H9 (cell line): ENCODE results near the gene DTNBP1. TPM values are rescaled to one million over a fixed set of nuclear protein-coding genes. Genes with fewer than 3 reads are reported as not detected.

Source experiments
- DNase-seq: peaks from one replicate; pipeline ENCODE4 v3.0.0-alpha.2; 2017
- H2AFZ ChIP-seq: one replicate; pipeline ENCODE4 v1.6.1; 2013; ENCODE audit warnings: mild to moderate bottlenecking, low read length, control low read depth, moderate library complexity
- H2AK5ac ChIP-seq: 2 replicates; pipeline ENCODE4 v1.6.1; 2013; ENCODE audit warnings: low read length, control low read depth, mixed read lengths; ENCODE audit not compliant: insufficient read length
- H2BK120ac ChIP-seq: one replicate; pipeline ENCODE4 v1.6.1; 2013; ENCODE audit warnings: low read depth, mild to moderate bottlenecking, low read length, control low read depth, inconsistent platforms; ENCODE audit not compliant: poor library complexity, severe bottlenecking
- H2BK12ac ChIP-seq: 2 replicates; pipeline ENCODE4 v1.6.1; 2013; ENCODE audit warnings: low read length, control low read depth, mixed read lengths, low read depth; ENCODE audit not compliant: insufficient read length
- H2BK15ac ChIP-seq: 2 replicates; pipeline ENCODE4 v1.6.1; 2013; ENCODE audit warnings: low read depth, low read length, control low read depth
- H2BK20ac ChIP-seq: one replicate; pipeline ENCODE4 v1.6.1; 2013; ENCODE audit warnings: low read depth, mild to moderate bottlenecking, low read length, control low read depth, inconsistent platforms; ENCODE audit not compliant: poor library complexity, severe bottlenecking
- H2BK5ac ChIP-seq: 2 replicates; pipeline ENCODE4 v1.6.1; 2013; ENCODE audit warnings: low read length, control low read depth, mixed read lengths; ENCODE audit not compliant: insufficient read length
- H3K14ac ChIP-seq: 2 replicates; pipeline ENCODE4 v1.6.1; 2013; ENCODE audit warnings: low read length, control low read depth; ENCODE audit not compliant: insufficient read depth
- H3K18ac ChIP-seq: 2 replicates; pipeline ENCODE4 v1.6.1; 2013; ENCODE audit warnings: low read depth, mild to moderate bottlenecking, mixed read lengths, low read length, control low read depth; ENCODE audit not compliant: insufficient read length
- H3K23ac ChIP-seq: 2 replicates; pipeline ENCODE4 v1.6.1; 2013; ENCODE audit warnings: low read length, control low read depth, mixed read lengths, low read depth; ENCODE audit not compliant: insufficient read length
- H3K23me2 ChIP-seq: 2 replicates; pipeline ENCODE4 v1.6.1; 2013; ENCODE audit warnings: low read depth, mild to moderate bottlenecking, mixed read lengths, low read length, control low read depth; ENCODE audit not compliant: insufficient read length, poor library complexity, severe bottlenecking
- H3K27ac ChIP-seq: 2 replicates; pipeline ENCODE4 v1.5.1; 2013; ENCODE audit warnings: low read length, control low read depth, mixed read lengths, low read depth; ENCODE audit not compliant: insufficient read length
- H3K27me3 ChIP-seq: 2 replicates; pipeline ENCODE4 v1.6.1; 2013; ENCODE audit warnings: low read length, control low read depth, inconsistent platforms; ENCODE audit not compliant: insufficient read depth
- H3K4ac ChIP-seq: 2 replicates; pipeline ENCODE4 v1.6.1; 2013; ENCODE audit warnings: low read depth, mild to moderate bottlenecking, control low read depth, inconsistent platforms, low read length, moderate library complexity
- H3K4me1 ChIP-seq: 2 replicates; pipeline ENCODE4 v1.6.1; 2013; ENCODE audit warnings: low read length, control low read depth, inconsistent platforms; ENCODE audit not compliant: insufficient read depth
- H3K4me2 ChIP-seq: 2 replicates; pipeline ENCODE4 v1.6.1; 2013; ENCODE audit warnings: low read length, control low read depth, mixed read lengths; ENCODE audit not compliant: insufficient read length, insufficient read depth
- H3K56ac ChIP-seq: 2 replicates; pipeline ENCODE4 v1.6.1; 2013; ENCODE audit warnings: low read depth, mild to moderate bottlenecking, mixed read lengths, low read length, control low read depth; ENCODE audit not compliant: insufficient read length
- H3K79me1 ChIP-seq: 2 replicates; pipeline ENCODE4 v1.6.1; 2013; ENCODE audit warnings: low read depth, mild to moderate bottlenecking, moderate library complexity, low read length, control low read depth, inconsistent platforms; ENCODE audit not compliant: insufficient read depth, poor library complexity, severe bottlenecking
- H3K79me2 ChIP-seq: 2 replicates; pipeline ENCODE4 v1.6.1; 2013; ENCODE audit warnings: low read length, control low read depth, inconsistent platforms; ENCODE audit not compliant: insufficient read depth
- H3K9ac ChIP-seq: 2 replicates; pipeline ENCODE4 v1.6.1; 2013; ENCODE audit warnings: low read length, control low read depth, mixed read lengths; ENCODE audit not compliant: insufficient read length; ENCODE audit errors: extremely low read depth
- H3K9me3 ChIP-seq: one replicate; pipeline ENCODE4 v1.6.1; 2013; ENCODE audit warnings: low read depth, low read length, inconsistent platforms; ENCODE audit not compliant: control insufficient read depth
- H3T11ph ChIP-seq: one replicate; pipeline ENCODE4 v1.6.1; 2013; ENCODE audit warnings: mild to moderate bottlenecking, low read length, control low read depth, inconsistent platforms
- H4K20me1 ChIP-seq: one replicate; pipeline ENCODE4 v1.6.1; 2013; ENCODE audit not compliant: control insufficient read depth, insufficient read length, insufficient read depth
- H4K5ac ChIP-seq: 2 replicates; pipeline ENCODE4 v1.6.1; 2013; ENCODE audit warnings: low read depth, mild to moderate bottlenecking, mixed read lengths, low read length, control low read depth; ENCODE audit not compliant: insufficient read length
- H4K8ac ChIP-seq: replicated peaks from 2 replicates; pipeline ENCODE4 v1.6.1; 2013; ENCODE audit warnings: low read length, control low read depth, mixed read lengths, low read depth; ENCODE audit not compliant: insufficient read length
- H4K91ac ChIP-seq: 2 replicates; pipeline ENCODE4 v1.6.1; 2013; ENCODE audit warnings: low read depth, mild to moderate bottlenecking, moderate library complexity, mixed read lengths, low read length, control low read depth; ENCODE audit not compliant: insufficient read length
- H3K27ac Mint-ChIP-seq, 3 experiments: 2 replicates in 2 of 3; 3 replicates in 1 of 3; pipeline ENCODE4 v1.8.0; 2020 to 2021; ENCODE audit warnings: mixed read lengths in 3 of 3, mild to moderate bottlenecking in 1 of 3, moderate library complexity in 1 of 3
- H3K27me3 Mint-ChIP-seq: 2 replicates; pipeline ENCODE4 v1.8.0; 2021; ENCODE audit warnings: low read depth, mild to moderate bottlenecking, moderate library complexity, mixed read lengths
- H3K36me3 Mint-ChIP-seq, 3 experiments: 2 replicates in 2 of 3; 3 replicates in 1 of 3; pipeline ENCODE4 v1.8.0; 2020 to 2021; ENCODE audit warnings: low read depth in 3 of 3, mixed read lengths in 3 of 3; ENCODE audit not compliant: insufficient read depth in 1 of 3
- H3K4me1 Mint-ChIP-seq, 2 experiments: 2 replicates each; pipeline ENCODE4 v1.8.0; 2020; ENCODE audit warnings: mixed read lengths in 2 of 2
- H3K4me3 Mint-ChIP-seq, 2 experiments: 2 replicates in 1 of 2; 3 replicates in 1 of 2; pipeline ENCODE4 v1.8.0; 2020 to 2021; ENCODE audit warnings: mild to moderate bottlenecking in 2 of 2, mixed read lengths in 2 of 2, moderate library complexity in 1 of 2
- H3K9me3 Mint-ChIP-seq, 2 experiments: 2 replicates in 1 of 2; 3 replicates in 1 of 2; pipeline ENCODE4 v1.8.0; 2020; ENCODE audit warnings: mild to moderate bottlenecking in 2 of 2, mixed read lengths in 2 of 2, moderate library complexity in 1 of 2
- CTCF ChIP-seq: fragments of 200-600 bp; sonication (generic); conservative IDR thresholded peaks from 3 replicates; pipeline ENCODE4 v1.8.0; 2021; ENCODE audit warnings: antibody characterized with exemption, mild to moderate bottlenecking
- WGBS: extraction: QIAGEN DNeasy Blood & Tissue Kit; methylation state at CpG from one replicate; pipeline ENCODE4 v1.1.7; 2013; ENCODE audit warnings: missing lambda C conversion rate, low lambda C conversion rate, mixed read lengths; ENCODE audit not compliant: insufficient read length; ENCODE audit errors: extremely low coverage; 5-methylcytosine and 5-hydroxymethylcytosine counted together
- total RNA-seq: library from RNA; stranded (reverse); gene quantifications from 2 replicates; pipeline ENCODE4 v1.2.1, GENCODE V29; 2021

Gene DTNBP1
- total RNA-seq, 1 experiment from 2014 or later = 12.9 TPM

- Histone ChIP-seq H3K23ac (no peak overlapping the region), H4K8ac (no peak overlapping the region), H3T11ph (no peak overlapping the region), H2BK120ac (no peak overlapping the region), H4K5ac (no peak overlapping the region), H3K18ac (no peak overlapping the region), H3K27ac (no peak overlapping the region), H3K56ac (no peak overlapping the region), H2BK5ac (no peak overlapping the region), H2BK12ac (no peak overlapping the region), H2AK5ac (no peak overlapping the region), H3K14ac (no peak overlapping the region), H3K23me2 (no peaks in the 10 kb centered on the region), H3K79me1 (no peaks in the 10 kb centered on the region), H3K9ac (no peak overlapping the region), H3K4me1 (no peaks in the 10 kb centered on the region), H3K9me3 (no peaks in the 10 kb centered on the region), H2BK20ac (no peak overlapping the region), H3K79me2 (no peaks in the 10 kb centered on the region), H4K20me1 (no peaks in the 10 kb centered on the region), H2AFZ (no peak overlapping the region), H4K91ac (no peak overlapping the region), H3K27me3 (no peaks in the 10 kb centered on the region), H3K4ac (no peak overlapping the region), H3K4me2 (no peak overlapping the region), H2BK15ac (no peak overlapping the region)
- Mint-ChIP-seq H3K36me3 (peaks cover 7 to 17% (median 9%) of the 10 kb centered on the region in 3 experiments), H3K27me3 (no peaks in the 10 kb centered on the region), H3K4me1 (peaks cover 4 to 13% of the 10 kb centered on the region in 2 experiments), H3K27ac (no peak overlapping the region), H3K4me3 (no peak overlapping the region), H3K9me3 (peaks cover 0 to 4% of the 10 kb centered on the region in 2 experiments; a peak in 1 of 5 replicates)
- TF ChIP-seq CTCF = no peak
- WGBS = no CpG with 5 or more reads among the region's 2 CpGs
- DNase-seq = no peak
Observed at GRCh38 chr6:15607603-15608002, 55.2 kb downstream of the DTNBP1 start.
